ENCODE results near the gene BIRC3. TPM values are rescaled to one million over a fixed set of nuclear protein-coding genes. Genes with fewer than 3 reads are reported as not detected.

BIRC3 gene
- total RNA-seq, result 10 to 100 TPM; 76.6 to 79.9 TPM

- H3K9me3 Mint-ChIP-seq, result no peaks in the 10 kb centered on the region
- peaks cover 48% of the 10 kb centered on the region for H3K36me3 Mint-ChIP-seq
- peak within 1 kb of the TSS; percentile 100 for H3K27ac Mint-ChIP-seq
- peaks cover 61% of the 10 kb centered on the region for H3K4me1 Mint-ChIP-seq
- peak; percentile 91 for DNase-seq
- H3K4me3 Mint-ChIP-seq, result peak within 1 kb of the TSS; percentile 94
- H3K27me3 Mint-ChIP-seq, result peaks cover 7% of the 10 kb centered on the region
These were observed at the start of gene BIRC3 for GRCh38 chr11:102317099-102317767. BIRC3 (plus strand) TSS chr11:102317484; CDS start chr11:102324510, 7,026 bp downstream.

GRCh38 chr11:102267609-102268008, 49.7 kb upstream of the BIRC3 start:
- no peak overlapping the region for H3K27ac Mint-ChIP-seq
- no peaks in the 10 kb centered on the region for H3K9me3 Mint-ChIP-seq

GRCh38 chr11:102268083-102268984, 49.0 kb upstream of the BIRC3 start:
- Mint-ChIP-seq H3K27me3 (peaks cover 35% of the 10 kb centered on the region), H3K4me1 (peaks cover 26% of the 10 kb centered on the region), H3K4me3 (peak overlapping the region; percentile 69), H3K27ac (no peak overlapping the region), H3K36me3 (no peaks in the 10 kb centered on the region), H3K9me3 (no peaks in the 10 kb centered on the region)
- peak; percentile 82 for DNase-seq

More at GRCh38 chr11:102267609-102268008, 49.7 kb upstream of the BIRC3 start:
- H3K27me3 Mint-ChIP-seq, result peaks cover 31% of the 10 kb centered on the region
- H3K4me1 Mint-ChIP-seq, result peaks cover 24% of the 10 kb centered on the region
- no peak for DNase-seq
- H3K36me3 Mint-ChIP-seq, result no peaks in the 10 kb centered on the region
- H3K4me3 Mint-ChIP-seq, result no peak overlapping the region

GRCh38 chr11:102268985-102269470, 48.3 kb upstream of the BIRC3 start:
- DNase-seq, result no peak
- Mint-ChIP-seq H3K27me3 (peaks cover 36% of the 10 kb centered on the region), H3K4me1 (peaks cover 26% of the 10 kb centered on the region), H3K4me3 (peak overlapping the region; percentile 69), H3K9me3 (no peaks in the 10 kb centered on the region), H3K27ac (no peak overlapping the region), H3K36me3 (no peaks in the 10 kb centered on the region)

DNA sequence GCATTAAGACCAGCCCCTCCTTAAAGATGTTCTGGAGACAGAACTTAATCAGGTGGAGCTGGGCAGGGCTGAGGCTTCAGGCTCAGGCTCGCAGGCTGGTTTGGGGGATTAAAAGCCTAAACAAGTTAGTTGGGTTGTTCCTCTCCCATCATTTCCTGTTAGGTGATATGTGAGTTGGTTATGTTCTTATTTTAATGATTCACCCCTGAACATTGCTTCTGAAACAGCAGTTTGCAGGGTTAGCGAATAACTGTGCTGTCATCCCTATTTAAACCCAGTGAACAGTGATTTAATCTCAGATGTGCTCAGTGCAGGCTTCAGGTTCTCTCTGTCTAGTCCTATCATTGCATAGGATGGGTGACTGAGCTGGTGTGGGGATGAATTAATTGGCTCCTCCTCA, 47.4 kb upstream of the BIRC3 start:
- H3K4me3 Mint-ChIP-seq, result no peak overlapping the region
- no peak for DNase-seq

DNA sequence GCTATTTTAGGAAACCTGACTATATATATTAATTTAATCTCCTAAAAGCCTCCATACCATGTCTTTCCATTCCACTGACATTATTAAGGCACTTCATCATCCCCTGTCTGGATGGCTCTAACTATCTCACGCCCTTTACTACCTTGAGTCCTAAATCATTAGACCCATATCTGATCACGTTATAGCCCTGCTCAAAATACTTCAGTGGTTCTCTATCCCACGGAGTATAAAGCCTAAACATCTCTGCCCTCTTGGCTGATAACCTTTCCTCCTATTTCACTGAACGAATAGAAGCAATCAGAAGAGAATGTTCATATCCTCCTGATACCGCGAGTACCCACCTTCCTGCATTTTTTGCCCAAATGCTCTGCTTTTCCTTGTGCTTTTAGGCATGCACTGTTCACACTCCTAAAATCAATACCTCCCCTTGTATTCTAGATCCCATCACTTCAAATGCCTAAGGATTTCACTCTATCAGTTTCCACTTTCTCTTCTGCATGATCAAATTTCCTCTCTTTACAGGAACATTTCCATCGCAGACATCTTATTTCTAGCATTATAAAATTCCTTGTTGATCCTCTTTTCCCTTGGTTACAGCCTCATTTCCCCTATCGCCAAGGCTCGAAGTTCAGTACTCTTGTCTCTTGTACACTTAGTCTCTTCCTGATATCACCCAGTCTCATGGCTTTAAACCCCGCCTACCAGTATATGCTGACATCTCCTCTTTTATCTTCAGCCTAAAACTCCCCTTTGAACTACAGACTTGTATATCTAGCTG, 45.0 kb upstream of the BIRC3 start:
- DNase-seq, result no peak
- Mint-ChIP-seq H3K36me3 (no peaks in the 10 kb centered on the region), H3K4me3 (no peak overlapping the region), H3K4me1 (peaks cover 28% of the 10 kb centered on the region), H3K9me3 (no peaks in the 10 kb centered on the region), H3K27me3 (peaks cover 40% of the 10 kb centered on the region), H3K27ac (no peak overlapping the region)

More for the DNA sequence above, 47.4 kb upstream of the BIRC3 start:
- no peak overlapping the region for H3K27ac Mint-ChIP-seq
- H3K36me3 Mint-ChIP-seq, result no peaks in the 10 kb centered on the region
- peaks cover 36% of the 10 kb centered on the region for H3K27me3 Mint-ChIP-seq
- peaks cover 26% of the 10 kb centered on the region for H3K4me1 Mint-ChIP-seq
- H3K9me3 Mint-ChIP-seq, result no peaks in the 10 kb centered on the region

GRCh38 chr11:102274628-102275027, 42.7 kb upstream of the BIRC3 start:
- Mint-ChIP-seq H3K36me3 (no peaks in the 10 kb centered on the region), H3K27ac (no peak overlapping the region), H3K4me3 (no peak overlapping the region), H3K9me3 (no peaks in the 10 kb centered on the region), H3K4me1 (peaks cover 18% of the 10 kb centered on the region), H3K27me3 (peaks cover 25% of the 10 kb centered on the region)
- no peak for DNase-seq

DNA sequence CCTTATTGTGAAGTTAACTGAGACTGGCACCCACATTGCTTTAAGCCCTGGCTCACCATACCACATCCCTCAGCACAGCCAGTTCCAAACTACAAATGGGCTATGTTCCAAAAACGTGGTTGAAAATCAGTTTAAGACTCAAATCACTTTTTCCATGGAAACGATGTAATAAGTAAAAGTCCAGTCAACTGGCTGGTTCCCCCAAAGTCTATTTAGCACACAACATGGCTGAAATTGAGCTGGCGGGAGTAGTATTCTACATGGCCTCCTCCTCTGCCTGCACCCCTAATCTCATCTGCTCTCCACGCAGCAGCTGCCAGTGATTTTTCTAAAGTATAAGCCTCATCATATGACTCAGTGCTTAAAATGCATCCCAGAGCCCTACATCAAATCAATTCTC, 40.9 kb upstream of the BIRC3 start:
- no peaks in the 10 kb centered on the region for H3K36me3 Mint-ChIP-seq
- no peak overlapping the region for H3K4me3 Mint-ChIP-seq
- H3K4me1 Mint-ChIP-seq, result peaks cover 19% of the 10 kb centered on the region
- DNase-seq, result no peak
- peak overlapping the region; percentile 7 for H3K27ac Mint-ChIP-seq
- no peaks in the 10 kb centered on the region for H3K9me3 Mint-ChIP-seq
- H3K27me3 Mint-ChIP-seq, result peaks cover 17% of the 10 kb centered on the region

GRCh38 chr11:102276783-102277182, 40.5 kb upstream of the BIRC3 start:
- no peaks in the 10 kb centered on the region for H3K9me3 Mint-ChIP-seq
- H3K4me1 Mint-ChIP-seq, result peaks cover 19% of the 10 kb centered on the region
- peaks cover 17% of the 10 kb centered on the region for H3K27me3 Mint-ChIP-seq
- no peaks in the 10 kb centered on the region for H3K36me3 Mint-ChIP-seq
- H3K27ac Mint-ChIP-seq, result no peak overlapping the region
- no peak for DNase-seq
- no peak overlapping the region for H3K4me3 Mint-ChIP-seq

DNA sequence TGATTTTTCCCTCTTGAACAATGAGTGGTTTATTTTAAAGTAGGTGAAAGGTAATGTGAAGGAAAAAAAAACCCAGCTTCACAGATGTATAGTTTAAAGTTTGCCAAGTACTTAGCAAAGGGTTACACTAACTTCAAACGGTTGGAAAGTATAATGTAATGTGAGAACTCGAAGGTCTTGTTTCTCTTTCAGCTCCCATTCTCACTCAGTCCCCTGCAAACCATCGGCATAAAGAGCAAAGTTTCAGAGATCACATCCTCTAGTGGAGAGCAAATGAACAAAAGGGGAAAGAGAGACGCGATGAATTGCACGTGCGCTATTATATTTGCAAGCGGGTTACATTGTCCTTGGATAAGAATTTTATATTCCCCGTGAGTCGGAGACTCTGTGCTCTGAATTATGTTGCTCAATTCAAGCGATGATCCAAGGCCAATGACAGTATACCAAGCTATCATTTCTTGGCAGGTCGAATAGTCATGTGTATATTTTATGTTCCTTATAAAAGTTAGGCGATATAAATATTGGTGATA, 37.6 kb upstream of the BIRC3 start:
- Mint-ChIP-seq H3K27ac (peak overlapping the region; percentile 35), H3K36me3 (no peaks in the 10 kb centered on the region), H3K27me3 (peaks cover 9% of the 10 kb centered on the region), H3K4me1 (peaks cover 17% of the 10 kb centered on the region), H3K9me3 (no peaks in the 10 kb centered on the region), H3K4me3 (peak overlapping the region; percentile 34)
- no peak for DNase-seq

- H3K36me3 Mint-ChIP-seq, result no peaks in the 10 kb centered on the region
- no peak for DNase-seq
- H3K9me3 Mint-ChIP-seq, result no peaks in the 10 kb centered on the region
- peaks cover 17% of the 10 kb centered on the region for H3K4me1 Mint-ChIP-seq
- H3K4me3 Mint-ChIP-seq, result peak overlapping the region; percentile 34
- H3K27ac Mint-ChIP-seq, result no peak overlapping the region
- H3K27me3 Mint-ChIP-seq, result peaks cover 9% of the 10 kb centered on the region
These were observed 36.9 kb upstream of the BIRC3 start for GRCh38 chr11:102280245-102280833.

GRCh38 chr11:102283116-102283485, 34.2 kb upstream of the BIRC3 start:
- H3K4me3 Mint-ChIP-seq, result no peak overlapping the region
- no peaks in the 10 kb centered on the region for H3K9me3 Mint-ChIP-seq
- no peak overlapping the region for H3K27ac Mint-ChIP-seq
- H3K36me3 Mint-ChIP-seq, result no peaks in the 10 kb centered on the region
- DNase-seq, result no peak
- H3K4me1 Mint-ChIP-seq, result peaks cover 21% of the 10 kb centered on the region
- H3K27me3 Mint-ChIP-seq, result peaks cover 5% of the 10 kb centered on the region

GRCh38 chr11:102284008-102284407, 33.3 kb upstream of the BIRC3 start:
- no peak overlapping the region for H3K27ac Mint-ChIP-seq
- no peak for DNase-seq
- H3K9me3 Mint-ChIP-seq, result no peaks in the 10 kb centered on the region
- peaks cover 28% of the 10 kb centered on the region for H3K4me1 Mint-ChIP-seq
- H3K27me3 Mint-ChIP-seq, result peaks cover 5% of the 10 kb centered on the region
- H3K36me3 Mint-ChIP-seq, result no peaks in the 10 kb centered on the region
- no peak overlapping the region for H3K4me3 Mint-ChIP-seq

GRCh38 chr11:102286292-102286691, 31.0 kb upstream of the BIRC3 start:
- H3K27me3 Mint-ChIP-seq, result peaks cover 5% of the 10 kb centered on the region
- DNase-seq, result no peak
- H3K27ac Mint-ChIP-seq, result no peak overlapping the region
- H3K4me3 Mint-ChIP-seq, result no peak overlapping the region
- peaks cover 22% of the 10 kb centered on the region for H3K4me1 Mint-ChIP-seq
- no peaks in the 10 kb centered on the region for H3K36me3 Mint-ChIP-seq
- H3K9me3 Mint-ChIP-seq, result no peaks in the 10 kb centered on the region
